Measurements from ENCODE around the gene FBXL4. TPM values are rescaled to one million over a fixed set of nuclear protein-coding genes. Genes with fewer than 3 reads are reported as not detected.

FBXL4 gene
- total and polyA plus RNA-seq, 8 donors: 2.6 to 16.9 (median 11.1) TPM

- 65 to 69% methylated on average over 18 of the region's 18 CpGs for WGBS, 2 donors
- H3K4me3 ChIP-seq: no peak overlapping the region
- H3K4me1 ChIP-seq: peaks cover 0 to 9% (median 8%) of the 10 kb centered on the region in 3 donors
- no peak for TF ChIP-seq CTCF (IDR thresholded peaks at IDR 0.05)
- FAIRE-seq: no peak
- H3K36me3 ChIP-seq: no peaks in the 10 kb centered on the region
- H3K27me3 ChIP-seq: peaks cover 0 to 46% (median 8%) of the 10 kb centered on the region in 4 donors
- H3K27ac ChIP-seq: no peak overlapping the region
- ATAC-seq: no peak
- H3K9me3 ChIP-seq: no peaks in the 10 kb centered on the region
- intact Hi-C loops (cut with DNase I): loop anchor here in 2 of 3 donors (10.0 kb wide), 2 partner anchors 1344 to 1354 kb away; no protein-coding TSS in a partner anchor
- no peak for DNase-seq
These were observed 99.1 kb downstream of the FBXL4 start for GRCh38 chr6:98848539-98849242.

- 7 to 8% methylated on average over 48 to 51 of the region's 51 CpGs for WGBS, 2 donors
- DNase-seq: peak in 3 of 6 donors; percentile 15 to 75 (median 66)
- Histone ChIP-seq H3K27me3 (peaks cover 0 to 52% (median 9%) of the 10 kb centered on the region in 4 donors), H3K27ac (no peak overlapping the region), H3K9me3 (no peaks in the 10 kb centered on the region), H3K36me3 (no peaks in the 10 kb centered on the region), H3K4me3 (peak overlapping the region in 2 of 4 donors; percentile 6 to 28), H3K4me1 (peaks cover 0 to 9% (median 8%) of the 10 kb centered on the region in 3 donors)
- FAIRE-seq: no peak
- ATAC-seq: peak; percentile 25 to 69 (median 59)
- intact Hi-C loops (cut with DNase I): loop anchor here in 2 of 3 donors (10.0 kb wide), 2 partner anchors 1343 to 1353 kb away; no protein-coding TSS in a partner anchor
- TF ChIP-seq CTCF (IDR thresholded peaks at IDR 0.05): no peak
These were observed 99.8 kb downstream of the FBXL4 start for GRCh38 chr6:98847779-98848538.

GRCh38 chr6:98847416-98847778 is 100.3 kb downstream of the FBXL4 start:
- Histone ChIP-seq H3K27me3 (peaks cover 0 to 57% (median 9%) of the 10 kb centered on the region in 4 donors), H3K4me3 (peak overlapping the region in 1 of 4 donors; percentile 28), H3K4me1 (peaks cover 0 to 9% (median 8%) of the 10 kb centered on the region in 3 donors), H3K27ac (no peak overlapping the region), H3K9me3 (no peaks in the 10 kb centered on the region), H3K36me3 (no peaks in the 10 kb centered on the region)
- intact Hi-C loops (cut with DNase I): loop anchor here in 2 of 3 donors (10.0 kb wide), 2 partner anchors 1343 to 1353 kb away; no protein-coding TSS in a partner anchor
- no peak for TF ChIP-seq CTCF (IDR thresholded peaks at IDR 0.05)
- no peak for ATAC-seq
- no peak for FAIRE-seq
- no peak for DNase-seq
- WGBS, 2 donors: 37 to 42% methylated on average over 11 of the region's 11 CpGs

GRCh38 chr6:98846021-98846380 is 101.7 kb downstream of the FBXL4 start:
- DNase-seq (no peak), FAIRE-seq (no peak), ATAC-seq (no peak)
- no peak for TF ChIP-seq CTCF (IDR thresholded peaks at IDR 0.05)
- no peak overlapping the region for H3K27ac ChIP-seq
- H3K9me3 ChIP-seq: no peaks in the 10 kb centered on the region
- H3K4me3 ChIP-seq: no peak overlapping the region
- H3K36me3 ChIP-seq: no peaks in the 10 kb centered on the region
- H3K27me3 ChIP-seq: peaks cover 0 to 62% (median 9%) of the 10 kb centered on the region in 4 donors
- intact Hi-C loops (cut with DNase I): loop anchor here in 2 of 3 donors (10.0 kb wide), 2 partner anchors 1341 to 1351 kb away; no protein-coding TSS in a partner anchor
- H3K4me1 ChIP-seq: peaks cover 0 to 9% (median 8%) of the 10 kb centered on the region in 3 donors
- WGBS, 2 donors: 59% methylated on average over 3 of the region's 3 CpGs
